Measurements from ENCODE around the gene PDSS1.

PDSS1 gene

GRCh38 chr10:26735435-26735834 lies 37.9 kb downstream of the PDSS1 start:
- Histone ChIP-seq H3K27me3 (ENCODE audit: insufficient read depth, low read length) (no peaks in the 10 kb centered on the region), H3K36me3 (ENCODE audit: insufficient read depth, low read length) (peaks cover 31% of the 10 kb centered on the region), H2AFZ (ENCODE audit: low read depth, low read length) (no peak overlapping the region), H3K4me3 (ENCODE audit: low read length) (no peak overlapping the region), H3K9me3 (ENCODE audit: low read length) (no peaks in the 10 kb centered on the region), H3K4me1 (ENCODE audit: insufficient read depth, low read length) (peaks cover 17% of the 10 kb centered on the region)

GRCh38 chr10:26737730-26738129 lies 40.2 kb downstream of the PDSS1 start:
- H3K9me3 ChIP-seq (ENCODE audit: low read length), result no peaks in the 10 kb centered on the region
- H3K27me3 ChIP-seq (ENCODE audit: insufficient read depth, low read length), result no peaks in the 10 kb centered on the region
- H3K36me3 ChIP-seq (ENCODE audit: insufficient read depth, low read length), result peaks cover 41% of the 10 kb centered on the region
- peaks cover 17% of the 10 kb centered on the region for H3K4me1 ChIP-seq (ENCODE audit: insufficient read depth, low read length)
- H2AFZ ChIP-seq (ENCODE audit: low read depth, low read length), result no peak overlapping the region
- no peak overlapping the region for H3K4me3 ChIP-seq (ENCODE audit: low read length)

GRCh38 chr10:26738301-26738911 lies 40.9 kb downstream of the PDSS1 start:
- peaks cover 47% of the 10 kb centered on the region for H3K36me3 ChIP-seq (ENCODE audit: insufficient read depth, low read length)
- no peak overlapping the region for H2AFZ ChIP-seq (ENCODE audit: low read depth, low read length)
- H3K27me3 ChIP-seq (ENCODE audit: insufficient read depth, low read length), result no peaks in the 10 kb centered on the region
- no peak overlapping the region for H3K4me3 ChIP-seq (ENCODE audit: low read length)
- peaks cover 17% of the 10 kb centered on the region for H3K4me1 ChIP-seq (ENCODE audit: insufficient read depth, low read length)
- H3K9me3 ChIP-seq (ENCODE audit: low read length), result no peaks in the 10 kb centered on the region

- H3K27me3 ChIP-seq (ENCODE audit: insufficient read depth, low read length), result no peaks in the 10 kb centered on the region
- peaks cover 14% of the 10 kb centered on the region for H3K4me1 ChIP-seq (ENCODE audit: insufficient read depth, low read length)
- H3K36me3 ChIP-seq (ENCODE audit: insufficient read depth, low read length), result peaks cover 55% of the 10 kb centered on the region
- no peaks in the 10 kb centered on the region for H3K9me3 ChIP-seq (ENCODE audit: low read length)
- H2AFZ ChIP-seq (ENCODE audit: low read depth, low read length), result no peak overlapping the region
- no peak overlapping the region for H3K4me3 ChIP-seq (ENCODE audit: low read length)
Measured at GRCh38 chr10:26739071-26739631, 41.6 kb downstream of the PDSS1 start.

- H2AFZ ChIP-seq (ENCODE audit: low read depth, low read length), result no peak overlapping the region
- H3K36me3 ChIP-seq (ENCODE audit: insufficient read depth, low read length), result peaks cover 56% of the 10 kb centered on the region
- no peak overlapping the region for H3K4me3 ChIP-seq (ENCODE audit: low read length)
- no peaks in the 10 kb centered on the region for H3K27me3 ChIP-seq (ENCODE audit: insufficient read depth, low read length)
- H3K9me3 ChIP-seq (ENCODE audit: low read length), result no peaks in the 10 kb centered on the region
- H3K4me1 ChIP-seq (ENCODE audit: insufficient read depth, low read length), result no peaks in the 10 kb centered on the region
Measured at GRCh38 chr10:26741368-26741767, 43.9 kb downstream of the PDSS1 start.

GRCh38 chr10:26743091-26743490 lies 45.6 kb downstream of the PDSS1 start:
- Histone ChIP-seq H3K4me1 (ENCODE audit: insufficient read depth, low read length) (no peaks in the 10 kb centered on the region), H3K4me3 (ENCODE audit: low read length) (no peak overlapping the region), H3K27me3 (ENCODE audit: insufficient read depth, low read length) (no peaks in the 10 kb centered on the region), H3K36me3 (ENCODE audit: insufficient read depth, low read length) (peaks cover 61% of the 10 kb centered on the region), H2AFZ (ENCODE audit: low read depth, low read length) (no peak overlapping the region), H3K9me3 (ENCODE audit: low read length) (no peaks in the 10 kb centered on the region)

GRCh38 chr10:26743841-26744240 lies 46.3 kb downstream of the PDSS1 start:
- H3K36me3 ChIP-seq (ENCODE audit: insufficient read depth, low read length), result peaks cover 62% of the 10 kb centered on the region
- no peak overlapping the region for H2AFZ ChIP-seq (ENCODE audit: low read depth, low read length)
- H3K4me3 ChIP-seq (ENCODE audit: low read length), result no peak overlapping the region
- no peaks in the 10 kb centered on the region for H3K27me3 ChIP-seq (ENCODE audit: insufficient read depth, low read length)
- H3K9me3 ChIP-seq (ENCODE audit: low read length), result no peaks in the 10 kb centered on the region
- H3K4me1 ChIP-seq (ENCODE audit: insufficient read depth, low read length), result no peaks in the 10 kb centered on the region

DNA sequence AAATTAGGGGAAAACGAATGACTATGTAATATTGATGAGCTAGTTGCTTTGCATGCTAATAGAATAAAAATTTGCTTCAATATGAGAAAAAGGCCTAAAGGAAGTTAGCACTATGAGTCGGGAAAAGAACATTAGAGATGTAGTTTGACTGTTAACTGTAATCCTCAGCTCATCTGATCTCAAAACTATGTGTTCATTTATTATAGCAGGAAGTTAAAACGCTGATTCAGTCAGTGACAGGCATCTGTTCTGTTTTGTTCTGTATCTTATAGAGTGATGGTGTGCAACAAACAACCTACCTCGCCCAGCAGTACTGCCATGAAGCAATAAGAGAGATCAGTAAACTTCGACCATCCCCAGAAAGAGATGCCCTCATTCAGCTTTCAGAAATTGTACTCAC lies 48.6 kb downstream of the PDSS1 start:
- Histone ChIP-seq H3K4me3 (ENCODE audit: low read length) (no peak overlapping the region), H2AFZ (ENCODE audit: low read depth, low read length) (no peak overlapping the region), H3K9me3 (ENCODE audit: low read length) (no peaks in the 10 kb centered on the region), H3K27me3 (ENCODE audit: insufficient read depth, low read length) (no peaks in the 10 kb centered on the region), H3K36me3 (ENCODE audit: insufficient read depth, low read length) (peaks cover 57% of the 10 kb centered on the region), H3K4me1 (ENCODE audit: insufficient read depth, low read length) (no peaks in the 10 kb centered on the region)

DNA sequence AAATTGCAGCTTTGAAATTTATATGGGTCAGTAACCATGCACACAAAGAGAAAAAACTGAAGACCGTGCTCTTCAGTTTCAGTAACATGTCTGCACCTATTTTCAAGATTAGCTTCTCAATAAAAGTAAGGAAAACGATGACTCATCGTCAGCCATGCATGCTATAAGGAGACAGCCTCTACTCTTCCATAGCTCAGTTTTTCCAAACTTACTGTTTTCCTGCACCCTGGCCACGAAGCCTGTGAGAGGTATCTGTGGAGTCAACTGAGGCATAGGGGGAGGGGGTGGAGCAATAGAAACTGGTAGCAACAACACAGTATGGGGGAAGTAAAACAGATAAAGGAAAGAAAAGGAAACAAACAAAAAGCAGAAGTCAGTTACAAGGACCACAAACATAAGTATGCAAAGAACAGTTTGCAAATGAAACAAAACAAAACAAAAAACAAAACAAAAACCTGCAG lies 58.0 kb downstream of the PDSS1 start:
- Histone ChIP-seq H3K27me3 (ENCODE audit: insufficient read depth, low read length) (no peaks in the 10 kb centered on the region), H3K4me1 (ENCODE audit: insufficient read depth, low read length) (no peaks in the 10 kb centered on the region), H3K9me3 (ENCODE audit: low read length) (no peaks in the 10 kb centered on the region), H3K4me3 (ENCODE audit: low read length) (no peak overlapping the region), H2AFZ (ENCODE audit: low read depth, low read length) (no peak overlapping the region), H3K36me3 (ENCODE audit: insufficient read depth, low read length) (peaks cover 9% of the 10 kb centered on the region)

DNA sequence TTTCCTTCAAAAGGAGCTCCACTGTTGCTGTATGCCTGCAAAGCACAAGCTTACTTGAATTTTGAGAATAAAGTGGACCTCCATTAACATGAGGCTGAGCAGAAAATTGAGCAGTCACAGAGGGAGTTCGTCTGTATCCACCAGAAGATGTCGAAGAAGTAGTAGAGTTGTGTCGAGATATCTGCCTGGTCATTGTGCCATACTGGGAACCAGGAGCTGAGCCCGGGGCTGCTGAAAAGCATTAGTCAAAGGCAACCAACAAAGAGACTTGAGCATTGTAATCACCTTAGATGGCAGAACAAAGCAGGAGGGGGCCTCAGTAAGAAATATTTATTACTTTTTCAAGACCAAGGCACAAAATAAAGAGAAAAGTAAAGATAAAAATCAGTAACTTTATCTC lies 61.5 kb downstream of the PDSS1 start:
- H2AFZ ChIP-seq (ENCODE audit: low read depth, low read length), result no peak overlapping the region
- no peak overlapping the region for H3K4me3 ChIP-seq (ENCODE audit: low read length)
- peaks cover 4% of the 10 kb centered on the region for H3K36me3 ChIP-seq (ENCODE audit: insufficient read depth, low read length)
- H3K9me3 ChIP-seq (ENCODE audit: low read length), result no peaks in the 10 kb centered on the region
- H3K4me1 ChIP-seq (ENCODE audit: insufficient read depth, low read length), result no peaks in the 10 kb centered on the region
- no peaks in the 10 kb centered on the region for H3K27me3 ChIP-seq (ENCODE audit: insufficient read depth, low read length)

GRCh38 chr10:26765549-26765948 lies 68.0 kb downstream of the PDSS1 start:
- Histone ChIP-seq H3K9me3 (ENCODE audit: low read length) (no peaks in the 10 kb centered on the region), H3K27me3 (ENCODE audit: insufficient read depth, low read length) (no peaks in the 10 kb centered on the region), H2AFZ (ENCODE audit: low read depth, low read length) (no peak overlapping the region), H3K4me1 (ENCODE audit: insufficient read depth, low read length) (no peaks in the 10 kb centered on the region), H3K36me3 (ENCODE audit: insufficient read depth, low read length) (peaks cover 17% of the 10 kb centered on the region), H3K4me3 (ENCODE audit: low read length) (no peak overlapping the region)

GRCh38 chr10:26770069-26770468 lies 72.6 kb downstream of the PDSS1 start:
- H3K27me3 ChIP-seq (ENCODE audit: insufficient read depth, low read length), result no peaks in the 10 kb centered on the region
- H3K36me3 ChIP-seq (ENCODE audit: insufficient read depth, low read length), result peaks cover 8% of the 10 kb centered on the region
- H3K4me3 ChIP-seq (ENCODE audit: low read length), result no peak overlapping the region

GRCh38 chr10:26773633-26774032 lies 76.1 kb downstream of the PDSS1 start:
- Histone ChIP-seq H3K36me3 (ENCODE audit: insufficient read depth, low read length) (peaks cover 1% of the 10 kb centered on the region), H3K9me3 (ENCODE audit: low read length) (no peaks in the 10 kb centered on the region), H2AFZ (ENCODE audit: low read depth, low read length) (no peak overlapping the region)

More at GRCh38 chr10:26770069-26770468, 72.6 kb downstream of the PDSS1 start:
- Histone ChIP-seq H3K4me1 (ENCODE audit: insufficient read depth, low read length) (no peaks in the 10 kb centered on the region), H3K9me3 (ENCODE audit: low read length) (no peaks in the 10 kb centered on the region), H2AFZ (ENCODE audit: low read depth, low read length) (no peak overlapping the region)

DNA sequence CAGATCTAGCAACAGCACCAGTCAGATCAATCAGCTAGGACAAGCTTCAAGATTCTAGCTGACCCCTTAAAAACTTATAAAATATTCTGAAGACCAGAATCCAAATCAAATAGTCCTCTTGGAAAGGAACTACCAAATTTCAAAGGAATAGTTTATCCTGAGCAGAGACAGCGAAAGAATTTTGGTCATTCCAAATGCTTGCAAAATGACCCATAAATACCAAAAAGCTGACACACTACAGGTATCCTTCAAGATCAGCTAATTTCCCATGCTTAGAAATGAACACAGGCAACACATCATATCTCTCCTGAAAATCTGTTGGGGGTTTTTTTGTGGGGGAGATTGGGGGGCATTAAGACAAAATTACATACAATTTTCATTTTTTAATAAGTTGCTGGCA lies 78.8 kb downstream of the PDSS1 start:
- no peaks in the 10 kb centered on the region for H3K9me3 ChIP-seq (ENCODE audit: low read length)
- H3K36me3 ChIP-seq (ENCODE audit: insufficient read depth, low read length), result no peaks in the 10 kb centered on the region
- no peak overlapping the region for H2AFZ ChIP-seq (ENCODE audit: low read depth, low read length)
- no peaks in the 10 kb centered on the region for H3K27me3 ChIP-seq (ENCODE audit: insufficient read depth, low read length)
- no peak overlapping the region for H3K4me3 ChIP-seq (ENCODE audit: low read length)
- no peaks in the 10 kb centered on the region for H3K4me1 ChIP-seq (ENCODE audit: insufficient read depth, low read length)

More at GRCh38 chr10:26773633-26774032, 76.1 kb downstream of the PDSS1 start:
- no peaks in the 10 kb centered on the region for H3K27me3 ChIP-seq (ENCODE audit: insufficient read depth, low read length)
- H3K4me1 ChIP-seq (ENCODE audit: insufficient read depth, low read length), result no peaks in the 10 kb centered on the region
- H3K4me3 ChIP-seq (ENCODE audit: low read length), result no peak overlapping the region
